ENCODE data around the gene ANK3. TPM values are rescaled to one million over a fixed set of nuclear protein-coding genes. Genes with fewer than 3 reads are reported as not detected.

The ANK3 gene
- total and polyA plus RNA-seq, 8 donors: 3.3 to 28.5 (median 17.3) TPM

DNA sequence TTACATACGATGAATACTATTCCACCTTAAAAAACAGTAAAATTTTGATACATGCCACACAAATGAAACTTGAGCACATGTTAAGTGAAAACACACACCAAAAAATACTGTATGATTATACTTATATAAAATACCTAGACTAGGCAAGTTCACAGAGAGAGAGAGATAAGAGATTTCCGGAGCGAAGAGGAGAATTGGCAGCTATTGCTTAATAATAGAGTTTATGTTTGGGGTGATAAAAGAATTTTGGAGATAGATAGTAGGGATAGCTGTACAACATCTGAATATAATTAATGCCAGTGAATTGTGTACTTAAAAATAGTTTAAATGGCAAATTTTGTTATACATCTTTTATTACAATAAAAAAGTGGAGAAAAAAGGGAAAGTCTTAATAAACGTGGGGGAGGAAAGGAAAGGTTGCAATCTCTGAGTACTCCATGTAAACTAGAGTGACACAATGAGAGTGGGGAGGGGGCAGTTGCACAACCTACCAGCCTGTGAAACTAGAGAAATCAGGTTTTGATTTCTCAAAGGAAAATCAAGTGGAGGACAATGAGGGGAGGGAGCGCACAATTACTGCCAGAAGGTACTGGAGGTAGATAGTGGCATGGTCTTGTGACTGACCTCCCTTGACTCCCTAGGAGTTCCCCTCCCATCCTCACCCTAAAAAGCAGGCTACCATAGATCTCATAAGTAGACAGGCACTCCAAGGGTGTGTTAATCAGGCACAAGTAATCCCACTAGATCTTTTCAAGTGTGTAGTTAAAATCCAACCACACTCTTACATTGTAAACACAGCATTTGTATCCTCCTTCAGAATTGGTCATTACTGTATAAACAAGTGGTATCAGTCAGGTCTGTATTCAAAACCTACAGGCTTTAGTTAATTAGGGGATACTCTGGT, 31.6 kb upstream of the ANK3 start:
- H3K27me3 ChIP-seq: no peaks in the 10 kb centered on the region
- no peak for FAIRE-seq
- no peaks in the 10 kb centered on the region for H3K36me3 ChIP-seq
- DNase-seq: no peak
- 75 to 78% methylated on average over 5 of the region's 5 CpGs for WGBS, 2 donors
- no peak overlapping the region for H3K27ac ChIP-seq
- H3K4me3 ChIP-seq: no peak overlapping the region
- TF ChIP-seq, protein P1, sequence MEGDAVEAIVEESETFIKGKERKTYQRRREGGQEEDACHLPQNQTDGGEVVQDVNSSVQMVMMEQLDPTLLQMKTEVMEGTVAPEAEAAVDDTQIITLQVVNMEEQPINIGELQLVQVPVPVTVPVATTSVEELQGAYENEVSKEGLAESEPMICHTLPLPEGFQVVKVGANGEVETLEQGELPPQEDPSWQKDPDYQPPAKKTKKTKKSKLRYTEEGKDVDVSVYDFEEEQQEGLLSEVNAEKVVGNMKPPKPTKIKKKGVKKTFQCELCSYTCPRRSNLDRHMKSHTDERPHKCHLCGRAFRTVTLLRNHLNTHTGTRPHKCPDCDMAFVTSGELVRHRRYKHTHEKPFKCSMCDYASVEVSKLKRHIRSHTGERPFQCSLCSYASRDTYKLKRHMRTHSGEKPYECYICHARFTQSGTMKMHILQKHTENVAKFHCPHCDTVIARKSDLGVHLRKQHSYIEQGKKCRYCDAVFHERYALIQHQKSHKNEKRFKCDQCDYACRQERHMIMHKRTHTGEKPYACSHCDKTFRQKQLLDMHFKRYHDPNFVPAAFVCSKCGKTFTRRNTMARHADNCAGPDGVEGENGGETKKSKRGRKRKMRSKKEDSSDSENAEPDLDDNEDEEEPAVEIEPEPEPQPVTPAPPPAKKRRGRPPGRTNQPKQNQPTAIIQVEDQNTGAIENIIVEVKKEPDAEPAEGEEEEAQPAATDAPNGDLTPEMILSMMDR (IDR thresholded peaks at IDR 0.05): no peak
- H3K9me3 ChIP-seq: no peaks in the 10 kb centered on the region
- no peak for ATAC-seq
- H3K4me1 ChIP-seq: peaks cover 0 to 10% (median 4%) of the 10 kb centered on the region in 3 donors
- intact Hi-C loops (cut with DNase I): no loop called here

DNA sequence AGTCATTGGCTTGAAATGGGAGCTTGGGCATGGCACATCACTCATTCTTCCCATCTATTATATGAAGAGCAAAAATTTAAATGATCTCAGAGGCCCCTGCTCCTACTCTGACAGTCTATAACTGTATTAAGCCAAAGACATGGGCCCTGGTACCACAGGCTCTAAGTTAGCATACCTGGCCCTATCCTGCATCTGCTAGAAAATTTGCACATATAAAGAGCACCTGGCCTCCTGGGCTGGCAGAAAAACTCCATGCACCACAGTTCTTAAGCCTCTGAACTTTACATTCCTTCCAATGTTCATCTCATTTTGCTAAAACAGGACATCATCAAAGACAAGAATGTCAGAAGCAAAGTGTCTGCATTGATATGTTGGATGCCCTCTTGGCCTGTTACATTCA, 29.6 kb upstream of the ANK3 start:
- TF ChIP-seq, protein P1 (IDR thresholded peaks at IDR 0.05): no peak
- FAIRE-seq: no peak
- Histone ChIP-seq H3K4me1 (peaks cover 0 to 10% (median 4%) of the 10 kb centered on the region in 3 donors), H3K36me3 (no peaks in the 10 kb centered on the region), H3K4me3 (no peak overlapping the region), H3K27ac (no peak overlapping the region), H3K27me3 (no peaks in the 10 kb centered on the region), H3K9me3 (no peaks in the 10 kb centered on the region)
- no peak for DNase-seq
- ATAC-seq: no peak
- intact Hi-C loops (cut with DNase I): no loop called here

DNA sequence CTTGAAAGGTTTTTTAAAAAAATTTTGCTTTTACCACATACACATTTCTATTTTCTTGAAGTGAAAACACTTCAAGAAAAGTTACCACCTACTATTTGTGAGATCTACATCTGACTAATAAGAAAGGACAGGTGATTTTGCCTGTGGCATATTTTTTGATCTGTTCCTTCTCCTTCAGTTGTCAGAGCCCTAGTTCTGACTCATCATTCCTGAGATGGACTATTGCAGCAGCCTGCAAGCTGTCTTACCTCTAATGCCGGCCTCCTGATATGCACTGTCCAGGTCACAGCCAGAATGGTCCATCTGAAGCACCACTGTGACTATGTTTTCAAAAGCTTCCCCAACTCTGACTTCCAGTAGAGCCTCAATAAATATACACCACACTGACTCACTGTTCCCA, 28.2 kb upstream of the ANK3 start:
- 95 to 100% methylated on average over 1 of the region's 1 CpG for WGBS, 2 donors
- intact Hi-C loops (cut with DNase I): no loop called here
- Histone ChIP-seq H3K27me3 (no peaks in the 10 kb centered on the region), H3K36me3 (no peaks in the 10 kb centered on the region), H3K27ac (no peak overlapping the region), H3K9me3 (no peaks in the 10 kb centered on the region), H3K4me1 (peaks cover 0 to 10% (median 4%) of the 10 kb centered on the region in 3 donors), H3K4me3 (no peak overlapping the region)
- TF ChIP-seq, protein P1 (IDR thresholded peaks at IDR 0.05): no peak
- FAIRE-seq: no peak
- no peak for DNase-seq
- ATAC-seq: no peak

DNA sequence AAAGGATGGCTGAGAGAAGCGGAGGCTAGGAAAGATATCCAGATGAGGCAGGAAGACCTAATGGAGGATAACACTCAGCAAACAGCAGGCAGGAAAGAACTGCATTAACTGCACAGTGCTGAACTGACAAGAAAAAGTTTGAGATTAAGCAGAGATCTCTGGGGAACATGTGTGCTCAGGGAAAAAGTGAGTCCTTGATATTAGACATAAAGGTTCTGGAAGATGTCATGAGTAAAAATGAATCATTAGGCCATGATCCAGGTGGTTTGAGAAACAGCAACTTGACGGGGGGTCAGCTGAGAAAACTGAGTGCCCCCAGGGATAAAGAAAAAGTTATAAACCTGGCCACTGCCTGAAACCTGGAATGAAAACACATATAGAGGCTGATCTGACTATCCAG, 27.3 kb upstream of the ANK3 start:
- H3K36me3 ChIP-seq: no peaks in the 10 kb centered on the region
- no peaks in the 10 kb centered on the region for H3K27me3 ChIP-seq
- no peak for FAIRE-seq
- DNase-seq: no peak
- no peaks in the 10 kb centered on the region for H3K9me3 ChIP-seq
- H3K27ac ChIP-seq: no peak overlapping the region
- WGBS, 2 donors: 90% methylated on average over 2 of the region's 2 CpGs
- ATAC-seq: no peak
- intact Hi-C loops (cut with DNase I): no loop called here
- TF ChIP-seq, protein P1 (IDR thresholded peaks at IDR 0.05): no peak
- no peak overlapping the region for H3K4me3 ChIP-seq
- H3K4me1 ChIP-seq: peaks cover 0 to 4% (median 0%) of the 10 kb centered on the region in 3 donors

Measured in pancreas (tissue), 10 donors.